Liver (tissue), 9 donors: Measurements from ENCODE around the gene SFPQ. TPM values are rescaled to one million over a fixed set of nuclear protein-coding genes. Genes with fewer than 3 reads are reported as not detected.

Experiments used
- DNase-seq: peaks from one replicate; pipeline ENCODE4 v3.0.0-alpha.2; 2017; ENCODE audit warnings: low spot score
- H3K27ac ChIP-seq, 2 donors: one replicate each; pipeline ENCODE4 v1.7.0; 2013; ENCODE audit warnings: inconsistent platforms in 2 of 2, low read length in 2 of 2, control low read depth in 1 of 2, low read depth in 1 of 2, mild to moderate bottlenecking in 1 of 2
- H3K27me3 ChIP-seq, 4 donors: one replicate each; pipeline versions ENCODE4 v1.6.1 to v1.7.0; 2013; ENCODE audit warnings: low read length in 3 of 4, inconsistent platforms in 1 of 4, mild to moderate bottlenecking in 1 of 4, moderate library complexity in 1 of 4; ENCODE audit not compliant: control insufficient read depth in 4 of 4, insufficient read depth in 4 of 4
- H3K36me3 ChIP-seq, 4 donors: one replicate each; pipeline versions ENCODE4 v1.6.1 to v1.7.0; 2013; ENCODE audit warnings: low read length in 3 of 4, mild to moderate bottlenecking in 3 of 4, low read depth in 1 of 4, moderate library complexity in 1 of 4; ENCODE audit not compliant: control insufficient read depth in 4 of 4, insufficient read depth in 3 of 4
- H3K4me1 ChIP-seq, 4 donors: one replicate each; pipeline versions ENCODE4 v1.6.1 to v1.7.0; 2013; ENCODE audit warnings: low read length in 3 of 4, mild to moderate bottlenecking in 3 of 4, moderate library complexity in 1 of 4; ENCODE audit not compliant: control insufficient read depth in 4 of 4, insufficient read depth in 4 of 4
- H3K4me3 ChIP-seq, 3 donors: one replicate each; pipeline versions ENCODE4 v1.6.1 to v1.7.0; 2013; ENCODE audit warnings: low read length in 3 of 3, control low read depth in 1 of 3, low read depth in 1 of 3, mild to moderate bottlenecking in 1 of 3
- H3K9ac ChIP-seq, 2 donors: one replicate each; pipeline ENCODE4 v1.7.0; 2013; ENCODE audit warnings: low read length in 2 of 2, mild to moderate bottlenecking in 2 of 2, moderate library complexity in 2 of 2, control low read depth in 1 of 2, low read depth in 1 of 2
- H3K9me3 ChIP-seq, 4 donors: one replicate each; pipeline versions ENCODE4 v1.6.1 to v1.7.0; 2013; ENCODE audit warnings: low read length in 3 of 4; ENCODE audit not compliant: control insufficient read depth in 4 of 4
- EGR1 ChIP-seq, 2 donors: IDR thresholded peaks; 2 replicates each; pipeline ENCODE4 v1.6.1; 2016 to 2018; ENCODE audit warnings: antibody characterized with exemption in 2 of 2, low read depth in 2 of 2
- FOXA1 ChIP-seq: IDR thresholded peaks from 2 replicates; pipeline ENCODE4 v1.6.1; 2016; ENCODE audit warnings: antibody characterized with exemption
- FOXA2 ChIP-seq: IDR thresholded peaks from 2 replicates; pipeline ENCODE4 v1.6.1; 2016; ENCODE audit warnings: antibody characterized with exemption
- GABPA ChIP-seq, 2 donors: IDR thresholded peaks in 1 of 2; conservative IDR thresholded peaks in 1 of 2; 2 replicates each; pipeline ENCODE4 v1.6.1; 2016; ENCODE audit warnings: antibody characterized with exemption in 2 of 2, mild to moderate bottlenecking in 1 of 2, moderate library complexity in 1 of 2
- HNF4A ChIP-seq, 2 donors: conservative IDR thresholded peaks; 2 replicates each; pipeline ENCODE4 v1.6.1; 2016; ENCODE audit warnings: antibody characterized with exemption in 2 of 2, mild to moderate bottlenecking in 2 of 2
- HNF4G ChIP-seq: IDR thresholded peaks from 2 replicates; pipeline ENCODE4 v1.6.1; 2016; ENCODE audit warnings: antibody characterized with exemption
- RAD21 ChIP-seq, 2 donors: IDR thresholded peaks; 2 replicates each; pipeline ENCODE4 v1.6.1; 2016; ENCODE audit warnings: antibody characterized with exemption in 2 of 2, mild to moderate bottlenecking in 2 of 2
- RXRA ChIP-seq, 2 donors: IDR thresholded peaks; 2 replicates each; pipeline ENCODE4 v1.6.1; 2017 to 2018; ENCODE audit warnings: antibody characterized with exemption in 2 of 2, mild to moderate bottlenecking in 1 of 2
- SP1 ChIP-seq: IDR thresholded peaks from 2 replicates; pipeline ENCODE4 v1.6.1; 2018; ENCODE audit warnings: antibody characterized with exemption, mild to moderate bottlenecking
- TAF1 ChIP-seq: conservative IDR thresholded peaks from 2 replicates; pipeline ENCODE4 v1.6.1; 2016; ENCODE audit warnings: antibody characterized with exemption, mild to moderate bottlenecking
- YY1 ChIP-seq: IDR thresholded peaks from 2 replicates; pipeline ENCODE4 v1.6.1; 2016; ENCODE audit warnings: antibody characterized with exemption, mild to moderate bottlenecking
- WGBS: extraction: QIAGEN DNeasy Blood & Tissue Kit; methylation state at CpG from one replicate; pipeline ENCODE4 v1.1.7; 2013; 5-methylcytosine and 5-hydroxymethylcytosine counted together
- polyA plus RNA-seq, 2 donors: library from polyadenylated mRNA; stranded (reverse) in 1 of 2; unstranded in 1 of 2; fragments of 200-250 nt in 1 of 2; fragments of >200 nt in 1 of 2; fragmentation: Nextera tagmentation in 1 of 2; extraction: Ambion mirVana in 1 of 2; gene quantifications; one replicate each; pipeline versions ENCODE4 v1.2.1 to v1.2.3, GENCODE V29; 2013 to 2015
- total RNA-seq, 2 donors: library from RNA; depleted of rRNA; stranded (reverse); fragments of >200 nt; gene quantifications; one replicate each; pipeline ENCODE4 v1.2.3, GENCODE V29; 2014
- TF ChIP-seq, protein P1 (sequence below): IDR thresholded peaks from 2 replicates; pipeline ENCODE4 v1.6.1; 2016; ENCODE audit warnings: antibody characterized with exemption, mild to moderate bottlenecking
- TF ChIP-seq, protein P2 (sequence below): IDR thresholded peaks from 2 replicates; pipeline ENCODE4 v1.6.1; 2016; ENCODE audit warnings: antibody characterized with exemption
- TF ChIP-seq, protein P3 (sequence below): IDR thresholded peaks from 2 replicates; pipeline ENCODE4 v1.6.1; 2016; ENCODE audit warnings: antibody characterized with exemption
- TF ChIP-seq, protein P4 (sequence below): fragments of 150-350 bp; IDR thresholded peaks from 2 replicates; pipeline ENCODE4 v1.5.1; 2017; ENCODE audit warnings: improper control_type of control experiment, low read depth, low read length; ENCODE audit not compliant: missing input control
- donor health status: healthy.
- donor health status: healthy.
- donor health status: healthy.
- donor health status: healthy.
- donor health status: healthy.

Gene SFPQ
- total and polyA plus RNA-seq, 4 donors: 29.7 to 173 (median 66.2) TPM

DNA sequence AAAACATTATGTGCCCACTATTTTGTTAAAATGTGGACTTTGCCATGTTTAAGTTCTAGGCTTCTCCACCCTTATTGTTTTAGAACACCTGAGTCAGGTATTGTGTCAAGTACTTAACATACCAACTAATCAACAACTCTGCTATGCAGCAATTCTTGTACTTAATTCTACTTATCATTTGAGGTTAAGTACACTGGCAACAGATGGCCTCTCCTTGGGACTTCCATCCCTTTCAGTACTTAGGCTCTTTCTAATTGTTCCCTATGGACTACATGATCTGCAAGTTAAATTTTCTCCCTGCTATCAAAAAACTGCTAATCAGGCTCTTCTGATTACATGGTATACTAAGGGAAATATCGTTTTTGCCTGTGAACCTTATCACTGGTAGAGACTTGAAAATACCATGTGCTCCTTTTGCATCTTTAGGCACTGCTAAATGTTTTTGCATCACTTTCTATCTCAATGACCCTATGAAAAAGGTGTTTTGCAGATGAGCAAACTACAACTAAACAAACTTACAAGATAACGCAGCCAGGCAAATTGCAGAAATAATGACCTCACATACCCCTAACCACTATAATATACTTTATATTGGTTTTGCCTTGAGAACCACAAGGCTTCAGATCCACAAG is 18.9 kb downstream of the SFPQ start:
- Histone ChIP-seq H3K36me3 (peaks cover 13 to 32% (median 28%) of the 10 kb centered on the region in 4 donors), H3K4me3 (no peak overlapping the region), H3K9me3 (no peaks in the 10 kb centered on the region), H3K27me3 (no peaks in the 10 kb centered on the region), H3K4me1 (peaks cover 3 to 42% (median 18%) of the 10 kb centered on the region in 4 donors), H3K27ac (peak overlapping the region; percentile 30 to 38), H3K9ac (no peak overlapping the region)
- TF ChIP-seq, protein P1, sequence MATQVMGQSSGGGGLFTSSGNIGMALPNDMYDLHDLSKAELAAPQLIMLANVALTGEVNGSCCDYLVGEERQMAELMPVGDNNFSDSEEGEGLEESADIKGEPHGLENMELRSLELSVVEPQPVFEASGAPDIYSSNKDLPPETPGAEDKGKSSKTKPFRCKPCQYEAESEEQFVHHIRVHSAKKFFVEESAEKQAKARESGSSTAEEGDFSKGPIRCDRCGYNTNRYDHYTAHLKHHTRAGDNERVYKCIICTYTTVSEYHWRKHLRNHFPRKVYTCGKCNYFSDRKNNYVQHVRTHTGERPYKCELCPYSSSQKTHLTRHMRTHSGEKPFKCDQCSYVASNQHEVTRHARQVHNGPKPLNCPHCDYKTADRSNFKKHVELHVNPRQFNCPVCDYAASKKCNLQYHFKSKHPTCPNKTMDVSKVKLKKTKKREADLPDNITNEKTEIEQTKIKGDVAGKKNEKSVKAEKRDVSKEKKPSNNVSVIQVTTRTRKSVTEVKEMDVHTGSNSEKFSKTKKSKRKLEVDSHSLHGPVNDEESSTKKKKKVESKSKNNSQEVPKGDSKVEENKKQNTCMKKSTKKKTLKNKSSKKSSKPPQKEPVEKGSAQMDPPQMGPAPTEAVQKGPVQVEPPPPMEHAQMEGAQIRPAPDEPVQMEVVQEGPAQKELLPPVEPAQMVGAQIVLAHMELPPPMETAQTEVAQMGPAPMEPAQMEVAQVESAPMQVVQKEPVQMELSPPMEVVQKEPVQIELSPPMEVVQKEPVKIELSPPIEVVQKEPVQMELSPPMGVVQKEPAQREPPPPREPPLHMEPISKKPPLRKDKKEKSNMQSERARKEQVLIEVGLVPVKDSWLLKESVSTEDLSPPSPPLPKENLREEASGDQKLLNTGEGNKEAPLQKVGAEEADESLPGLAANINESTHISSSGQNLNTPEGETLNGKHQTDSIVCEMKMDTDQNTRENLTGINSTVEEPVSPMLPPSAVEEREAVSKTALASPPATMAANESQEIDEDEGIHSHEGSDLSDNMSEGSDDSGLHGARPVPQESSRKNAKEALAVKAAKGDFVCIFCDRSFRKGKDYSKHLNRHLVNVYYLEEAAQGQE: no peak
- TF ChIP-seq RAD21 (IDR thresholded peaks at IDR 0.05): no peak
- TF ChIP-seq, protein P2, sequence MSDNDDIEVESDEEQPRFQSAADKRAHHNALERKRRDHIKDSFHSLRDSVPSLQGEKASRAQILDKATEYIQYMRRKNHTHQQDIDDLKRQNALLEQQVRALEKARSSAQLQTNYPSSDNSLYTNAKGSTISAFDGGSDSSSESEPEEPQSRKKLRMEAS: no peak
- peak in 1 of 2 donors; percentile 23 for TF ChIP-seq RXRA (IDR thresholded peaks at IDR 0.05)
- TF ChIP-seq HNF4G: no peak
- TF ChIP-seq, protein P3, sequence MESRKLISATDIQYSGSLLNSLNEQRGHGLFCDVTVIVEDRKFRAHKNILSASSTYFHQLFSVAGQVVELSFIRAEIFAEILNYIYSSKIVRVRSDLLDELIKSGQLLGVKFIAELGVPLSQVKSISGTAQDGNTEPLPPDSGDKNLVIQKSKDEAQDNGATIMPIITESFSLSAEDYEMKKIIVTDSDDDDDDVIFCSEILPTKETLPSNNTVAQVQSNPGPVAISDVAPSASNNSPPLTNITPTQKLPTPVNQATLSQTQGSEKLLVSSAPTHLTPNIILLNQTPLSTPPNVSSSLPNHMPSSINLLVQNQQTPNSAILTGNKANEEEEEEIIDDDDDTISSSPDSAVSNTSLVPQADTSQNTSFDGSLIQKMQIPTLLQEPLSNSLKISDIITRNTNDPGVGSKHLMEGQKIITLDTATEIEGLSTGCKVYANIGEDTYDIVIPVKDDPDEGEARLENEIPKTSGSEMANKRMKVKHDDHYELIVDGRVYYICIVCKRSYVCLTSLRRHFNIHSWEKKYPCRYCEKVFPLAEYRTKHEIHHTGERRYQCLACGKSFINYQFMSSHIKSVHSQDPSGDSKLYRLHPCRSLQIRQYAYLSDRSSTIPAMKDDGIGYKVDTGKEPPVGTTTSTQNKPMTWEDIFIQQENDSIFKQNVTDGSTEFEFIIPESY: no peak
- TF ChIP-seq FOXA1: no peak
- no peak for TF ChIP-seq FOXA2
- TF ChIP-seq EGR1 (IDR thresholded peaks at IDR 0.05; ENCODE audit: low read depth in 2 of 2): no peak
- no peak for TF ChIP-seq SP1
- TF ChIP-seq GABPA (IDR thresholded peaks at IDR 0.05 in 1 of 2, conservative IDR thresholded peaks at IDR 0.05 in 1 of 2): no peak
- TF ChIP-seq HNF4A (conservative IDR thresholded peaks at IDR 0.05): no peak
- TF ChIP-seq YY1: peak; percentile 52
- TF ChIP-seq TAF1: no peak
- DNase-seq: no peak
- WGBS: 31% methylated on average over 2 of the region's 2 CpGs

DNA sequence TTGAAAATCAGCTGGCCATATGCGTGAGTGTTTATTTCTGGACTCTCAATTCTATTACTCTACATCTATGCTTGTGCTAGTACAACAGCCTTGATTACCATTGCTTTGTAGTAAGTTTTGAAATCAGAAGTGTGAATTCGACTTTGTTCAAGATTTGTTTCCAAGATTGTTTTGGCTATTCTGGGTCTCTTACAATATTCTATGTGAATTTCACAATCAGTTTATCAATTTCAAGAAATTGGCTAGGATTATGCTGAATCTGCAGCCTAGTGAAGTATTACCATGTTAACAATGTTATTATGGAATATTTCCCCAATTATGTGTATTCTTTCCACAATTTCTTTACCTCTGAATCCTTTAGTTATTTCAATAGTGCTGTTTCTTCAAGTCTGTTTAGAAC is 19.5 kb downstream of the SFPQ start:
- DNase-seq: no peak
- Histone ChIP-seq H3K4me1 (peaks cover 3 to 36% (median 15%) of the 10 kb centered on the region in 4 donors), H3K4me3 (no peak overlapping the region), H3K36me3 (peaks cover 11 to 30% (median 28%) of the 10 kb centered on the region in 4 donors), H3K27ac (peak overlapping the region; percentile 30 to 38), H3K27me3 (no peaks in the 10 kb centered on the region), H3K9ac (no peak overlapping the region), H3K9me3 (no peaks in the 10 kb centered on the region)
- WGBS: 45% methylated on average over 2 of the region's 2 CpGs
- TF ChIP-seq, protein P4, sequence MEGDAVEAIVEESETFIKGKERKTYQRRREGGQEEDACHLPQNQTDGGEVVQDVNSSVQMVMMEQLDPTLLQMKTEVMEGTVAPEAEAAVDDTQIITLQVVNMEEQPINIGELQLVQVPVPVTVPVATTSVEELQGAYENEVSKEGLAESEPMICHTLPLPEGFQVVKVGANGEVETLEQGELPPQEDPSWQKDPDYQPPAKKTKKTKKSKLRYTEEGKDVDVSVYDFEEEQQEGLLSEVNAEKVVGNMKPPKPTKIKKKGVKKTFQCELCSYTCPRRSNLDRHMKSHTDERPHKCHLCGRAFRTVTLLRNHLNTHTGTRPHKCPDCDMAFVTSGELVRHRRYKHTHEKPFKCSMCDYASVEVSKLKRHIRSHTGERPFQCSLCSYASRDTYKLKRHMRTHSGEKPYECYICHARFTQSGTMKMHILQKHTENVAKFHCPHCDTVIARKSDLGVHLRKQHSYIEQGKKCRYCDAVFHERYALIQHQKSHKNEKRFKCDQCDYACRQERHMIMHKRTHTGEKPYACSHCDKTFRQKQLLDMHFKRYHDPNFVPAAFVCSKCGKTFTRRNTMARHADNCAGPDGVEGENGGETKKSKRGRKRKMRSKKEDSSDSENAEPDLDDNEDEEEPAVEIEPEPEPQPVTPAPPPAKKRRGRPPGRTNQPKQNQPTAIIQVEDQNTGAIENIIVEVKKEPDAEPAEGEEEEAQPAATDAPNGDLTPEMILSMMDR: no peak
- peak; percentile 14 to 18 for TF ChIP-seq HNF4A (conservative IDR thresholded peaks at IDR 0.05)
